HEK293T (cell line): Measurements from ENCODE around the gene GPA33.

ENCODE experiments used
- ARNT ChIP-seq: fragments of 450-650 bp; IDR thresholded peaks from 2 replicates; pipeline ENCODE4 v1.6.1; 2017; ENCODE audit warnings: mild to moderate bottlenecking
- BHLHE40 ChIP-seq: fragments of 450-650 bp; IDR thresholded peaks from 2 replicates; pipeline ENCODE4 v1.6.1; 2016; ENCODE audit warnings: mild to moderate bottlenecking, moderate library complexity, borderline replicate concordance
- FOXA1 ChIP-seq: fragments of 450-650 bp; IDR thresholded peaks from 2 replicates; pipeline ENCODE4 v1.6.1; 2016; ENCODE audit warnings: mild to moderate bottlenecking
- FOXM1 ChIP-seq: fragments of 450-650 bp; IDR thresholded peaks from 2 replicates; pipeline ENCODE4 v1.6.1; 2017; ENCODE audit warnings: mild to moderate bottlenecking, borderline replicate concordance
- HDGF ChIP-seq: fragments of 450-650 bp; IDR thresholded peaks from 2 replicates; pipeline ENCODE4 v1.6.1; 2017; ENCODE audit warnings: antibody characterized with exemption, borderline replicate concordance
- L3MBTL2 ChIP-seq: fragments of 450-650 bp; conservative IDR thresholded peaks from 2 replicates; pipeline ENCODE4 v1.6.1; 2016; ENCODE audit warnings: mild to moderate bottlenecking
- LEF1 ChIP-seq: fragments of 450-650 bp; IDR thresholded peaks from 2 replicates; pipeline ENCODE4 v1.6.1; 2017; ENCODE audit warnings: mild to moderate bottlenecking, borderline replicate concordance
- SP1 ChIP-seq: fragments of 450-650 bp; IDR thresholded peaks from 2 replicates; pipeline ENCODE4 v1.6.1; 2017
- SUZ12 ChIP-seq: fragments of 450-650 bp; IDR thresholded peaks from 2 replicates; pipeline ENCODE4 v1.6.1; 2016; ENCODE audit warnings: mild to moderate bottlenecking
- ZNF384 ChIP-seq: fragments of 450-650 bp; IDR thresholded peaks from 2 replicates; pipeline ENCODE4 v1.6.1; 2016
- TF ChIP-seq, protein P1 (sequence below): fragments of 450-650 bp; IDR thresholded peaks from 2 replicates; pipeline ENCODE4 v1.6.1; 2016

DNA sequence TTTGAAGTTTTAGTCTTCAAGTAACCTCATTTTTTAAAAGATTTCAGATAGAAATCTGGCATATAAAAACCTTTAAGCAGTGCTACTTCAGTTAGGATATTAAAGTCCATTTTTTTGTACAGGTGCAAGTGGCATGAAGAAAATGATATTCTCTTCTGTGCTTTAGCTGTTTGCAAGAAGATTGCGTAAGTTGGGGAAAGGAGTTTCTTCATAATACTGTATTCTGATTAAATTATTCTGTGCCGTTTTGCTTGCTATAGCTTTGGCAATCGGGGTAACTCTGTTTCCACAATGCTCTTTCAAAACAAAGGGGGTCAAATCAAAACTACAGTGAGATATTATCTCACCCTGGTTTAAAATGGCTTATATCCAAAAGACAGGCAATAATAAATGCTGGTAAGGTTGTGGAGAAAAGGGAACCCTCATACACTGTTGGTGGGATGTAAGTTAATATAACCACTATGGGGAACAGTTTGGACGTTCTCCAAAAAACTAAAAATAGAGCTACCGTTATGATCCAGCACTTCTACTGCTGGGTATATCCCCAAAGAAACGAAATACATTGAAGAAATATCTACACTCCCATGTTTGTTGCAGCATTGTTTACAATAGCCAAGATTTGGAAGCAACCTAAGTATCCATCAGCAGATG, 74.0 kb downstream of the GPA33 start:
- TF ChIP-seq LEF1 (no peak), FOXM1 (no peak), HDGF (no peak), ARNT (no peak), BHLHE40 (no peak), SP1 (no peak), ZNF384 (no peak), L3MBTL2 (no peak), SUZ12 (no peak), FOXA1 (no peak)
- TF ChIP-seq, protein P1, sequence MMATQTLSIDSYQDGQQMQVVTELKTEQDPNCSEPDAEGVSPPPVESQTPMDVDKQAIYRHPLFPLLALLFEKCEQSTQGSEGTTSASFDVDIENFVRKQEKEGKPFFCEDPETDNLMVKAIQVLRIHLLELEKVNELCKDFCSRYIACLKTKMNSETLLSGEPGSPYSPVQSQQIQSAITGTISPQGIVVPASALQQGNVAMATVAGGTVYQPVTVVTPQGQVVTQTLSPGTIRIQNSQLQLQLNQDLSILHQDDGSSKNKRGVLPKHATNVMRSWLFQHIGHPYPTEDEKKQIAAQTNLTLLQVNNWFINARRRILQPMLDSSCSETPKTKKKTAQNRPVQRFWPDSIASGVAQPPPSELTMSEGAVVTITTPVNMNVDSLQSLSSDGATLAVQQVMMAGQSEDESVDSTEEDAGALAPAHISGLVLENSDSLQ = no peak
